ENCODE measurements around the gene HNRNPF. TPM values are rescaled to one million over a fixed set of nuclear protein-coding genes. Genes with fewer than 3 reads are reported as not detected.
"Not testable (repeated sequence)": the region's sequence is repeated elsewhere in the genome, so short reads cannot be mapped to it uniquely, and the experiment has no call there.

Gene HNRNPF
- polyA plus RNA-seq, 1 donor (not counting 4 experiments of a cell fraction or from before 2014, with no cell fraction given): 238 TPM

- no peak for TF ChIP-seq EZH2 (IDR thresholded peaks at IDR 0.05; ENCODE audit: low read length)
- TF ChIP-seq, protein P1, sequence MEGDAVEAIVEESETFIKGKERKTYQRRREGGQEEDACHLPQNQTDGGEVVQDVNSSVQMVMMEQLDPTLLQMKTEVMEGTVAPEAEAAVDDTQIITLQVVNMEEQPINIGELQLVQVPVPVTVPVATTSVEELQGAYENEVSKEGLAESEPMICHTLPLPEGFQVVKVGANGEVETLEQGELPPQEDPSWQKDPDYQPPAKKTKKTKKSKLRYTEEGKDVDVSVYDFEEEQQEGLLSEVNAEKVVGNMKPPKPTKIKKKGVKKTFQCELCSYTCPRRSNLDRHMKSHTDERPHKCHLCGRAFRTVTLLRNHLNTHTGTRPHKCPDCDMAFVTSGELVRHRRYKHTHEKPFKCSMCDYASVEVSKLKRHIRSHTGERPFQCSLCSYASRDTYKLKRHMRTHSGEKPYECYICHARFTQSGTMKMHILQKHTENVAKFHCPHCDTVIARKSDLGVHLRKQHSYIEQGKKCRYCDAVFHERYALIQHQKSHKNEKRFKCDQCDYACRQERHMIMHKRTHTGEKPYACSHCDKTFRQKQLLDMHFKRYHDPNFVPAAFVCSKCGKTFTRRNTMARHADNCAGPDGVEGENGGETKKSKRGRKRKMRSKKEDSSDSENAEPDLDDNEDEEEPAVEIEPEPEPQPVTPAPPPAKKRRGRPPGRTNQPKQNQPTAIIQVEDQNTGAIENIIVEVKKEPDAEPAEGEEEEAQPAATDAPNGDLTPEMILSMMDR (optimal IDR thresholded peaks at IDR 0.05 in 1 of 3, IDR thresholded peaks at IDR 0.05 in 1 of 3, conservative IDR thresholded peaks at IDR 0.05 in 1 of 3; ENCODE audit: extremely low read depth in 1 of 3, insufficient read depth in 2 of 3, low read length in 3 of 3): no peak
- FAIRE-seq: no peak
- dilution Hi-C loops (cut with MboI; ENCODE audit: extremely low pct_ligation_motif_present, low sequenced_read_pairs): no loop called here
Observed at GRCh38 chr10:43427166-43427825, 18.3 kb upstream of the HNRNPF start.

GRCh38 chr10:43426476-43426875, 17.5 kb upstream of the HNRNPF start:
- FAIRE-seq; H4K20me1 ChIP-seq (ENCODE audit: control insufficient read depth, extremely low read depth, insufficient read depth, low read length); H3K9ac ChIP-seq (ENCODE audit: control insufficient read depth, extremely low read depth, insufficient read depth, low read length); H3K9me3 ChIP-seq (ENCODE audit: control insufficient read depth, low read depth, low read length); H3K79me2 ChIP-seq (ENCODE audit: control insufficient read depth, insufficient read depth, low read length); dilution Hi-C loops (cut with MboI; ENCODE audit: extremely low pct_ligation_motif_present, low sequenced_read_pairs); H3K36me3 ChIP-seq (ENCODE audit: control insufficient read depth in 2 of 2, extremely low read depth in 1 of 2, insufficient read depth in 2 of 2, low read length in 2 of 2); H3K27ac ChIP-seq (ENCODE audit: control insufficient read depth, insufficient read depth, low read length); H3K4me2 ChIP-seq (ENCODE audit: control insufficient read depth, extremely low read depth, insufficient read depth, low read depth, low read length); H3K4me3 ChIP-seq (ENCODE audit: control insufficient read depth in 2 of 3, extremely low read depth in 1 of 3, insufficient read depth in 2 of 3, low read depth in 1 of 3, low read length in 3 of 3); H3K4me1 ChIP-seq (ENCODE audit: control insufficient read depth, extremely low read depth, insufficient read depth, low read length); DNase-seq (ENCODE audit: low read depth, low spot score); H2AFZ ChIP-seq (ENCODE audit: control insufficient read depth, low read length); H3K9me1 ChIP-seq (ENCODE audit: control insufficient read depth, extremely low read depth, insufficient read depth, low read length); H3K27me3 ChIP-seq (ENCODE audit: control insufficient read depth, extremely low read depth, insufficient read depth, low read length): not testable (repeated sequence)

More at GRCh38 chr10:43427166-43427825, 18.3 kb upstream of the HNRNPF start:
- H2AFZ ChIP-seq (ENCODE audit: control insufficient read depth, low read length): no peak overlapping the region
- H3K4me3 ChIP-seq (ENCODE audit: control insufficient read depth in 2 of 3, extremely low read depth in 1 of 3, insufficient read depth in 2 of 3, low read depth in 1 of 3, low read length in 3 of 3): no peak overlapping the region
- H3K4me2 ChIP-seq (ENCODE audit: control insufficient read depth, extremely low read depth, insufficient read depth, low read depth, low read length): no peak overlapping the region
- no peak for DNase-seq (ENCODE audit: low read depth, low spot score)
- no peaks in the 10 kb centered on the region for H3K4me1 ChIP-seq (ENCODE audit: control insufficient read depth, extremely low read depth, insufficient read depth, low read length)
- H3K27me3 ChIP-seq (ENCODE audit: control insufficient read depth, extremely low read depth, insufficient read depth, low read length): no peaks in the 10 kb centered on the region
- no peaks in the 10 kb centered on the region for H4K20me1 ChIP-seq (ENCODE audit: control insufficient read depth, extremely low read depth, insufficient read depth, low read length)
- no peaks in the 10 kb centered on the region for H3K9me1 ChIP-seq (ENCODE audit: control insufficient read depth, extremely low read depth, insufficient read depth, low read length)
- H3K9ac ChIP-seq (ENCODE audit: control insufficient read depth, extremely low read depth, insufficient read depth, low read length): no peak overlapping the region
- no peak overlapping the region for H3K27ac ChIP-seq (ENCODE audit: control insufficient read depth, insufficient read depth, low read length)
- no peaks in the 10 kb centered on the region for H3K79me2 ChIP-seq (ENCODE audit: control insufficient read depth, insufficient read depth, low read length)
- no peaks in the 10 kb centered on the region for H3K9me3 ChIP-seq (ENCODE audit: control insufficient read depth, low read depth, low read length)
- no peaks in the 10 kb centered on the region for H3K36me3 ChIP-seq (ENCODE audit: control insufficient read depth in 2 of 2, extremely low read depth in 1 of 2, insufficient read depth in 2 of 2, low read length in 2 of 2)

- dilution Hi-C loops (cut with MboI; ENCODE audit: extremely low pct_ligation_motif_present, low sequenced_read_pairs): no loop called here
- H3K36me3 ChIP-seq (ENCODE audit: control insufficient read depth in 2 of 2, extremely low read depth in 1 of 2, insufficient read depth in 2 of 2, low read length in 2 of 2): no peaks in the 10 kb centered on the region
- H3K4me1 ChIP-seq (ENCODE audit: control insufficient read depth, extremely low read depth, insufficient read depth, low read length): peaks cover 12% of the 10 kb centered on the region
- DNase-seq (ENCODE audit: low read depth, low spot score) (no peak), FAIRE-seq (no peak)
- H3K27ac ChIP-seq (ENCODE audit: control insufficient read depth, insufficient read depth, low read length): no peak overlapping the region
- no peak overlapping the region for H3K4me2 ChIP-seq (ENCODE audit: control insufficient read depth, extremely low read depth, insufficient read depth, low read depth, low read length)
- H3K9me1 ChIP-seq (ENCODE audit: control insufficient read depth, extremely low read depth, insufficient read depth, low read length): no peaks in the 10 kb centered on the region
- no peaks in the 10 kb centered on the region for H3K27me3 ChIP-seq (ENCODE audit: control insufficient read depth, extremely low read depth, insufficient read depth, low read length)
- H2AFZ ChIP-seq (ENCODE audit: control insufficient read depth, low read length): no peak overlapping the region
- TF ChIP-seq EZH2 (IDR thresholded peaks at IDR 0.05; ENCODE audit: low read length): no peak
- TF ChIP-seq, protein P1 (optimal IDR thresholded peaks at IDR 0.05 in 1 of 3, IDR thresholded peaks at IDR 0.05 in 1 of 3, conservative IDR thresholded peaks at IDR 0.05 in 1 of 3; ENCODE audit: extremely low read depth in 1 of 3, insufficient read depth in 2 of 3, low read length in 3 of 3): no peak
- H3K4me3 ChIP-seq (ENCODE audit: control insufficient read depth in 2 of 3, extremely low read depth in 1 of 3, insufficient read depth in 2 of 3, low read depth in 1 of 3, low read length in 3 of 3): no peak overlapping the region
- no peaks in the 10 kb centered on the region for H3K9me3 ChIP-seq (ENCODE audit: control insufficient read depth, low read depth, low read length)
- H4K20me1 ChIP-seq (ENCODE audit: control insufficient read depth, extremely low read depth, insufficient read depth, low read length): no peaks in the 10 kb centered on the region
- no peak overlapping the region for H3K9ac ChIP-seq (ENCODE audit: control insufficient read depth, extremely low read depth, insufficient read depth, low read length)
- no peaks in the 10 kb centered on the region for H3K79me2 ChIP-seq (ENCODE audit: control insufficient read depth, insufficient read depth, low read length)
Observed at GRCh38 chr10:43424416-43424815, 15.4 kb upstream of the HNRNPF start.

DNA sequence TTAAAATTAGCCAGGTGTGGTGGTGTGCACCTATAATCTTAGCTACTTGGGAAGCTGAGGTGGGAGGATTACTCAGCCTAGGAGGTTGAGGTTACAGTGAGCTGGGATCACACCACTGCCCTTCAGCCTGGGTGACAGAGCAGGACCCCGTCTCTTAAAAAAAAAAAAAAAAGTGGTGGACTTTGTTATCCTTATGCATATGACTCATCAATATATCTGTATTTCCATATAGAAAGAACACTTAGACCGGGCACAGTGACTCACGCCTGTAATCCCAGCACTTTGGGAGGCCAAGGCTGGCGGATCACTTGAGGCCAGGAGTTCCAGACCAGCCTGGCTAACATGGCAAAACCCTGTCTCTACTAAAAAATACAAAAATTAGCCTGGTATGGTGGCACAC, 13.0 kb upstream of the HNRNPF start:
- H3K27ac ChIP-seq (ENCODE audit: control insufficient read depth, insufficient read depth, low read length); H3K4me2 ChIP-seq (ENCODE audit: control insufficient read depth, extremely low read depth, insufficient read depth, low read depth, low read length): not testable (repeated sequence)

More for the DNA sequence above, 13.0 kb upstream of the HNRNPF start:
- H3K27me3 ChIP-seq (ENCODE audit: control insufficient read depth, extremely low read depth, insufficient read depth, low read length); FAIRE-seq; H3K9me1 ChIP-seq (ENCODE audit: control insufficient read depth, extremely low read depth, insufficient read depth, low read length); H4K20me1 ChIP-seq (ENCODE audit: control insufficient read depth, extremely low read depth, insufficient read depth, low read length); H3K79me2 ChIP-seq (ENCODE audit: control insufficient read depth, insufficient read depth, low read length); H3K36me3 ChIP-seq (ENCODE audit: control insufficient read depth in 2 of 2, extremely low read depth in 1 of 2, insufficient read depth in 2 of 2, low read length in 2 of 2); H2AFZ ChIP-seq (ENCODE audit: control insufficient read depth, low read length); H3K9me3 ChIP-seq (ENCODE audit: control insufficient read depth, low read depth, low read length); DNase-seq (ENCODE audit: low read depth, low spot score); H3K4me3 ChIP-seq (ENCODE audit: control insufficient read depth in 2 of 3, extremely low read depth in 1 of 3, insufficient read depth in 2 of 3, low read depth in 1 of 3, low read length in 3 of 3); dilution Hi-C loops (cut with MboI; ENCODE audit: extremely low pct_ligation_motif_present, low sequenced_read_pairs); H3K9ac ChIP-seq (ENCODE audit: control insufficient read depth, extremely low read depth, insufficient read depth, low read length): not testable (repeated sequence)
- H3K4me1 ChIP-seq (ENCODE audit: control insufficient read depth, extremely low read depth, insufficient read depth, low read length): peaks cover 12% of the 10 kb centered on the region

Data from keratinocyte (primary cell).